HEK293 (cell line): ENCODE measurements around the gene KREMEN1.

Source experiments
- CTCF ChIA-PET: fragments of 350-600 bp; formaldehyde crosslinking; extraction: SDS; loops from one replicate; lab custom pipeline; 2021; ENCODE audit warnings: antibody characterized with exemption; lab: Yijun Ruan, JAX
- POLR2A ChIA-PET: fragments of 300-600 bp; formaldehyde crosslinking; extraction: SDS; loops from one replicate; lab custom pipeline; 2020; ENCODE audit warnings: antibody characterized with exemption, inconsistent platforms; lab: Yijun Ruan, JAX
- H3K27ac ChIP-seq: fragments of 200-500 bp; sonication (Bioruptor generic); 2 replicates; pipeline ENCODE4 v1.5.1; 2014; ENCODE audit warnings: low read depth, low read length, control low read depth, inconsistent platforms; ENCODE audit errors: extremely low read depth
- H3K36me3 ChIP-seq, 2 experiments: fragments of 200-500 bp in 1 of 2; sonication (Bioruptor generic) in 1 of 2; 1 replicate in 1 of 2; 2 replicates in 1 of 2; pipeline ENCODE4 v1.5.1; 2014 to 2017; ENCODE audit warnings: inconsistent platforms in 2 of 2, low read length in 2 of 2; ENCODE audit not compliant: control insufficient read depth in 2 of 2, insufficient read depth in 1 of 2
- H3K4me1 ChIP-seq: fragments of 200-500 bp; sonication (Bioruptor generic); 2 replicates; pipeline ENCODE4 v1.5.1; 2014; ENCODE audit warnings: mild to moderate bottlenecking, low read length, inconsistent platforms; ENCODE audit not compliant: control insufficient read depth, insufficient read depth
- H3K4me3 ChIP-seq: 2 replicates; pipeline ENCODE4 v1.5.1; 2011; ENCODE audit warnings: low read depth, mild to moderate bottlenecking, control low read depth, low read length, moderate library complexity
- H3K9me3 ChIP-seq: fragments of 200-500 bp; sonication (Bioruptor generic); 2 replicates; pipeline ENCODE4 v1.5.1; 2014; ENCODE audit warnings: low read depth, low read length, inconsistent platforms; ENCODE audit not compliant: control insufficient read depth, insufficient read depth
- AEBP2 ChIP-seq: fragments of 450-650 bp; formaldehyde crosslinking; IDR thresholded peaks from 2 replicates; pipeline ENCODE4 v1.5.1; 2016; ENCODE audit warnings: missing biosample characterization, missing genetic modification characterization, borderline replicate concordance
- BCL11B ChIP-seq: fragments of 450-650 bp; formaldehyde crosslinking; IDR thresholded peaks from 2 replicates; pipeline ENCODE4 v1.5.1; 2016; ENCODE audit warnings: low read depth, missing biosample characterization, missing genetic modification characterization
- KLF10 ChIP-seq: fragments of 450-650 bp; IDR thresholded peaks from 2 replicates; pipeline ENCODE4 v1.5.1; 2018; ENCODE audit warnings: missing biosample characterization, mild to moderate bottlenecking, missing genetic modification characterization
- KLF9 ChIP-seq: fragments of 450-650 bp; formaldehyde crosslinking; IDR thresholded peaks from 2 replicates; pipeline ENCODE4 v1.5.1; 2016; ENCODE audit warnings: missing biosample characterization, missing genetic modification characterization, low read depth
- MEIS1 ChIP-seq: sonication (generic); formaldehyde crosslinking; IDR thresholded peaks from 2 replicates; pipeline ENCODE4 v1.8.1; 2022; ENCODE audit warnings: missing genetic modification reagents, mild to moderate bottlenecking, borderline replicate concordance
- MZF1 ChIP-seq: fragments of 450-650 bp; formaldehyde crosslinking; IDR thresholded peaks from 2 replicates; pipeline ENCODE4 v1.5.1; 2017; ENCODE audit warnings: missing biosample characterization, missing genetic modification characterization, borderline replicate concordance
- ZBTB11 ChIP-seq: fragments of 450-650 bp; formaldehyde crosslinking; conservative IDR thresholded peaks from 2 replicates; pipeline ENCODE4 v1.5.1; 2016; ENCODE audit warnings: low read depth, missing biosample characterization, missing genetic modification characterization
- ZNF23 ChIP-seq: fragments of 450-650 bp; formaldehyde crosslinking; IDR thresholded peaks from 2 replicates; pipeline ENCODE4 v1.5.1; 2016; ENCODE audit warnings: missing biosample characterization, missing genetic modification characterization, borderline replicate concordance
- ZNF24 ChIP-seq: fragments of 450-650 bp; formaldehyde crosslinking; IDR thresholded peaks from 2 replicates; pipeline ENCODE4 v1.5.1; 2016; ENCODE audit warnings: missing biosample characterization, missing genetic modification characterization
- ZNF26 ChIP-seq: fragments of 450-650 bp; formaldehyde crosslinking; IDR thresholded peaks from 2 replicates; pipeline ENCODE4 v1.5.1; 2016; ENCODE audit warnings: missing biosample characterization, missing genetic modification characterization
- ZNF391 ChIP-seq: fragments of 450-650 bp; formaldehyde crosslinking; IDR thresholded peaks from 2 replicates; pipeline ENCODE4 v1.5.1; 2016; ENCODE audit warnings: low read depth, missing biosample characterization, missing genetic modification characterization, borderline replicate concordance
- ZNF48 ChIP-seq: fragments of 450-650 bp; formaldehyde crosslinking; IDR thresholded peaks from 2 replicates; pipeline ENCODE4 v1.5.1; 2016; ENCODE audit warnings: missing biosample characterization, missing genetic modification characterization
- ZNF585B ChIP-seq: fragments of 450-650 bp; formaldehyde crosslinking; IDR thresholded peaks from 2 replicates; pipeline ENCODE4 v1.5.1; 2016; ENCODE audit warnings: missing biosample characterization, missing genetic modification characterization
- ZNF639 ChIP-seq: fragments of 450-650 bp; formaldehyde crosslinking; IDR thresholded peaks from 2 replicates; pipeline ENCODE4 v1.5.1; 2016; ENCODE audit warnings: missing biosample characterization, missing genetic modification characterization
- ZSCAN5A ChIP-seq: fragments of 450-650 bp; formaldehyde crosslinking; IDR thresholded peaks from 2 replicates; pipeline ENCODE4 v1.5.1; 2016; ENCODE audit warnings: missing biosample characterization, missing genetic modification characterization
- TF ChIP-seq, protein P1 (sequence below): fragments of 450-650 bp; formaldehyde crosslinking; IDR thresholded peaks from 2 replicates; pipeline ENCODE4 v1.5.1; 2017; ENCODE audit warnings: missing biosample characterization, mild to moderate bottlenecking, missing genetic modification characterization, moderate library complexity

KREMEN1 gene

GRCh38 chr22:29157759-29158535, 85.1 kb downstream of the KREMEN1 start:
- Histone ChIP-seq H3K4me1 (no peaks in the 10 kb centered on the region), H3K27ac (no peak overlapping the region), H3K9me3 (no peaks in the 10 kb centered on the region), H3K36me3 (no peaks in the 10 kb centered on the region), H3K4me3 (no peak overlapping the region)
- TF ChIP-seq KLF10 (tag by site-specific recombination) (no peak), ZNF585B (no peak), ZBTB11 (tag by site-specific recombination) (no peak), ZNF23 (tag by site-specific recombination) (no peak), KLF9 (tag by site-specific recombination) (no peak), ZNF639 (tag by site-specific recombination) (no peak), ZNF391 (tag by site-specific recombination) (no peak), ZNF24 (no peak), ZNF48 (tag by site-specific recombination) (no peak), AEBP2 (no peak), ZNF26 (no peak), MZF1 (tag by site-specific recombination) (no peak), BCL11B (tag by site-specific recombination) (no peak), ZSCAN5A (no peak), MEIS1 (no peak)
- TF ChIP-seq, protein P1, sequence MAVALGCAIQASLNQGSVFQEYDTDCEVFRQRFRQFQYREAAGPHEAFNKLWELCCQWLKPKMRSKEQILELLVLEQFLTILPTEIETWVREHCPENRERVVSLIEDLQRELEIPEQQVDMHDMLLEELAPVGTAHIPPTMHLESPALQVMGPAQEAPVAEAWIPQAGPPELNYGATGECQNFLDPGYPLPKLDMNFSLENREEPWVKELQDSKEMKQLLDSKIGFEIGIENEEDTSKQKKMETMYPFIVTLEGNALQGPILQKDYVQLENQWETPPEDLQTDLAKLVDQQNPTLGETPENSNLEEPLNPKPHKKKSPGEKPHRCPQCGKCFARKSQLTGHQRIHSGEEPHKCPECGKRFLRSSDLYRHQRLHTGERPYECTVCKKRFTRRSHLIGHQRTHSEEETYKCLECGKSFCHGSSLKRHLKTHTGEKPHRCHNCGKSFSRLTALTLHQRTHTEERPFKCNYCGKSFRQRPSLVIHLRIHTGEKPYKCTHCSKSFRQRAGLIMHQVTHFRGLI (tag by site-specific recombination) = no peak
- ChIA-PET POLR2A (no interaction called here), CTCF (no interaction called here)
